ENCODE results near the gene PLOD2.
"Not testable (repeated sequence)": the region's sequence is repeated elsewhere in the genome, so short reads cannot be mapped to it uniquely, and the experiment has no call there.

PLOD2 gene

GRCh38 chr3:146136647-146137046 lies 24.3 kb downstream of the PLOD2 start:
- DNase-seq (ENCODE audit: low read depth) = no peak

GRCh38 chr3:146134348-146135117 lies 26.5 kb downstream of the PLOD2 start:
- no peak for DNase-seq (ENCODE audit: low read depth)

- no peak for DNase-seq (ENCODE audit: low read depth)
These were observed 27.5 kb downstream of the PLOD2 start for GRCh38 chr3:146133441-146133840.

DNA sequence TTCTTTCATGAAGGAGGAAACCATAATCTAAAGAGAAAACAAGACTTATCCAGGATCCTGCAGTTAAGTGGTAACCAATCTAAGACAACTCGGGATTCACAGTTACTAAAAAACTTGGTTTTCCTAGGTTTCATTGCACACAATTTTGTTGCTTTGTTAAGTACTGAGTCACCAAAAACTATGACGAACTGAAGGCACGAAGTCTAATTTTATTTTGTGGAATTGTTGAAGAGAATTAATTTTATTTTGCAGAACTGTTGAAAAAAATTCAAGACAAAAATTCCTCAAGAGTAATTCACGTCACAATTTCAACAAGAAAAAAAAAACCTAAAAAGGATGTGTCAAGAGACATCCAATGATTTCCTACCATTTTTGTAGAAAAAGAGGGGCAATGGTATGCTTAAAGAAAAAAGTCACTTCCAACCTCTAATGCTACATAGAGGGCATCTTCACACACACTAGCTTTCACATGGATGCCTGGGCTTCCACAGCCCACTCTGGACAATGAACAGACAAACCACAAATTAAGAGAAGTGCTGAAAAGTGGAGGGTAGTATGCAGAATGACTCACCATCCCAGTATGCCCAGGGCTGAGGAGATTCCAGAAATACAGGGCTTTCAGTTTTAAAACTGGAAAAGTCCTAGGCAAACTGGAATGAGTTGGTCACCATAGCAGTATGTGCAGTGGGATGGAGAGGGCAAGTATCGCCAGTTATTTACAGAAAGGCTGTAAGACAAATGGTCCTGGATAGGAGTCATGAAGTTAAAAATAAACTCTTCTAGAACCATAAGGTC lies 29.2 kb downstream of the PLOD2 start:
- no peak for DNase-seq (ENCODE audit: low read depth)

DNA sequence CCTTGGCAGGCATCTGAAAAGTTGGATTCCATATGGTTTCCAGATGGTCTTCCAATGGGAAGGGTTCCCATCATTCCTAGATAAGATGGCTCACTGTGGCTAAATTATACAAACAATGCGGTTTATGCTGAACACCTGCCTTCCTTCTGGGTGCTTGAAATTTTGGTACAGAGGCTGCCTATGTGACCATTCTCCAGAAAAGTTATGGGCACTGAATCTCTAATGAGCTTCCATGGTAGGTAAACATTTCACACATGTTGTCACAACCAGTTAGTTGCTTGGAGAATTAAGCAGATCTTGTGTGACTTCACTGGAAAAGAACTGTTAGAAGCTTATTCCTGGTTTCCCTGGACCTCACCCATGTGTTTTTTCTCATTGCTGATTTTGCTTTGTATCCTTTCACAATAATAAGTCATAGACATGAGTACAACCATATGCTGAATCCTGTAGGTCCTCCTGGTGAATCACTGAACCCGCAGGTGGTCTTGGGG lies 30.1 kb downstream of the PLOD2 start:
- DNase-seq (ENCODE audit: low read depth) = no peak

GRCh38 chr3:146129750-146130149 lies 31.2 kb downstream of the PLOD2 start:
- DNase-seq (ENCODE audit: low read depth) = no peak

- DNase-seq (ENCODE audit: low read depth) = no peak
These were observed 32.0 kb downstream of the PLOD2 start for GRCh38 chr3:146128939-146129338.

GRCh38 chr3:146128179-146128578 lies 32.8 kb downstream of the PLOD2 start:
- DNase-seq (ENCODE audit: low read depth) = no peak

DNA sequence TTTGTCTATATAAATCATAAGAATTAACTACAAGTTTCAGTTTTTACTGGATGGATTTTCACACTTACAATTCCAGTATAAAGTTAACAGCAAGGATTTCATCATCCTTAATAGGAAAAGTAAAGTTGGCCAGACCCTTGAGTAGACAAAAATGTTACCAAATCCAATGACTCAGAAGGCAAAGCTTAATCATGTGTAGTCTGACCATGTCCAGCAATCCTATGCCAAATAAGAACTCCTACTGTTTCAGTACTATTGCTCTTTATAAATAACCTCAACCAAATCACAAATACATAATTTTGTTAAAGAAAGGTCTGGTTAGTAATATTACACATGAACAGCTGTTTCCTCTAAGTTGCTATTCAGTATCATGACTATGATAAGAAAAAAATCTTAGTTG lies 35.0 kb downstream of the PLOD2 start:
- DNase-seq (ENCODE audit: low read depth) = no peak

GRCh38 chr3:146124126-146124801 lies 36.7 kb downstream of the PLOD2 start:
- no peak for DNase-seq (ENCODE audit: low read depth)

DNA sequence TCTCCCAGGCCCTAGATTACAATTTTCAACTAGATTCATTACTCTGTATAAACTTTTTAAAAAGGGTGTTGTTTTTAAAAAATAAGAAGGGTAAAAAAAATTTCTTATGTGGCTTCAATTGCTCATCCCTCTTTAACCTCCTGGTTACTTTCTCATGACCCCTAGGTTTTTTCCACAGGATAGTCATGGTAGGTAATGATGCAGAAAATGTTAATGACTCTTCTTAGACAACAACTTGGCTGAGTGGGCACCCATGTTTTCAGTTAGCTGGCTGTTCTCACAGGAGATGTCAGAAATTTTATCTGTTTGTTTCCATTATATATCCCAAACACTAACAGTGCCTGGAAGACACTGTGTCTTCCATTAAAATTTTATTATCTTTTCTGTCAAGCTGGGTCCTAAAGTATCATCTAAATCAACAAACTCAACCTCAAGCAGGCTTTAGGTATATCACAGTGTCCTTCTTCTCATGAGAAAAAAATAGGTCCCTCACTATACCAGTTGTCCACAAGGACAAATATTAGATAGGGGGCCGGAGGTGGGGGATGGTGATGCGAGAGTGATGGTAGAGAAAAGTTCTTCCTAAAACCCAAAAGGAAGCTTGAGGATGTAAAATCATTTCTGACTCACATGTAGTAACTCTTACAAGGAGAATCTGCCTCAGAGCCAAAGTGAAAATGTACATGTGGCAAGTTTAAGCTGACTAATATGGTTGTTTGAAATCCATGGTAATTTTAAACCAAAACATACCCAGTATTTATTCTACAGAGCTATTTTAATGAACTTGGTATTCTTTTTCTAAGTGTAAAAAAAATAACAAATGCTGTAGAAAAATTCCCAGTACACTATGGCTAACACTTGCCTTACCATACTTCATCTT lies 43.3 kb downstream of the PLOD2 start:
- no peak for DNase-seq (ENCODE audit: low read depth)

DNA sequence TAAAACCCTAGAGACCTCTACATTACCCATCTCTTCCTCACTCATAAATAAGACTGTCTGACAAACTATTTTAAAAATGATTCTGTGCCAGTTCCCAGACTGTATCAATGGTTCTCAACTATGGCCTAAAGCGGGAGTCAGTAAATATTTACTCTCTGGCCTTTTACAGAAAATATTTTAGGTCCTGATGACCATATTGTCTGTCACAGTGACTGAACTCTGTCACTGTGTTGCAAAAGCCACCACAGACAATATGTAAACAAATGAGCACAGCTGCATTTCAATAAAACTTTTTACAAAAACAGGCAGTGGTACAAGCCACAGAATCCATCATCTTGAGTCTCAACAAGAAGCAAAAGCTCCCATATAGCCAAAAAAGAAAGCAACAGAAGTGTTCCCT lies 45.4 kb downstream of the PLOD2 start:
- no peak for DNase-seq (ENCODE audit: low read depth)

DNA sequence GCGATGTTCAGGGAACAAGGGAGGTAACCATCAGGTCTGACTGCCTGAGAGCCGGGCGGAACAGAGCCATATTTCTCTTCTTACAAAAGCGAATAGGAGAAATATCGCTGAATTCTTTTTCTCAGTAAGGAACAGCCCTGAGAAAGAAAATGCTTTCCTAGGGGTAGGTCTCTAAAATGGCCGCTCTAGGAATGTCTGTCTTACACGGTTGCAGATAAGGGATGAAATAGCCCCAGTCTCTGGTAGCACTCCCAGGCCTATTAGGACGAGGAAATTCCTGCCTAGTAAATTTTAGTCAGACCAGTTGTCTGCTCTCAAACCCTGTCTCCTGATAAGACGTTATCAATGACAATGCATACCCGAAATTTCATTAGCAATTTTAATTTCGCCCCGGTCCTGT lies 47.2 kb downstream of the PLOD2 start:
- not testable (repeated sequence) for DNase-seq (ENCODE audit: low read depth)

- no peak for DNase-seq (ENCODE audit: low read depth)
These were observed 49.6 kb downstream of the PLOD2 start for GRCh38 chr3:146111337-146111736.

- DNase-seq (ENCODE audit: low read depth) = no peak
These were observed 50.8 kb downstream of the PLOD2 start for GRCh38 chr3:146110161-146110560.

- no peak for DNase-seq (ENCODE audit: low read depth)
These were observed 54.0 kb downstream of the PLOD2 start for GRCh38 chr3:146106986-146107385.

DNA sequence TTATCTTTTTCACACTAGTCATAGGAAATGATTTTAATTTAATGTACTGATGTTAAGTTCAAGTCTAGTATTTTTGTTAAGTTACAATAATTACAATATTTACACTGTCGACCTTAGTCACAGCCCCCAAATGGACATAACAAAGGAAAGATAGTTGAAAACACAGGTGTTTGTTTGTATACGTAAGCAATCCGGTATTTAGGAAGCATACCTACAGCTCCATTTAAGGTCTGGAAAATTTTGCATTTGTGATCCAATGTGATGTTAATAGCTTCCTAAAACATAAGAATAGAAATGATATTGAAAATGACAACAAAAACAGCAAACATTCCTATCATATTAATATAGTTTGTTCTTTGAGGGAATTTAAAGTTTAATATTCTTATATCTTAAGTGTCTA lies 56.9 kb downstream of the PLOD2 start:
- no peak for DNase-seq (ENCODE audit: low read depth)

- no peak for DNase-seq (ENCODE audit: low read depth)
These were observed 58.1 kb downstream of the PLOD2 start for GRCh38 chr3:146102885-146103284.

DNA sequence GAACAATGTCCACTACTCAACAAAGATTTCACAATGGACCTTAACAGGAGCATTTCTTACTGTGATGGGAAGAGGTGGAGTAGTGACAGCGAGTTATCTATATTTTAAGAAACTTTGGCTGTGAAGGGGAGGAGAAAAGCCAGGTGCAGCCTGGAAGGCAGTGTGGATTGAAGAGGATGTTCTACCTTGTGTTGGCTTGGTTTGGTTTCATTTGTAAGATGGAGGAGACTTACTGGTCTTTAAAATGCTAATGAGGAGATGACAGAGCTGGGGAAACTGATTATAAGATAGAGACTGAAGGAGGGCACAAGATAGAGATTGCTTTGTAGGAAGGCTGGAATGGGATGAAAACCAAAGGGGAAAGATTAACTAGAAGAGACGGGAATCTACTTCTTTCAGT lies 59.4 kb downstream of the PLOD2 start:
- no peak for DNase-seq (ENCODE audit: low read depth)

DNA sequence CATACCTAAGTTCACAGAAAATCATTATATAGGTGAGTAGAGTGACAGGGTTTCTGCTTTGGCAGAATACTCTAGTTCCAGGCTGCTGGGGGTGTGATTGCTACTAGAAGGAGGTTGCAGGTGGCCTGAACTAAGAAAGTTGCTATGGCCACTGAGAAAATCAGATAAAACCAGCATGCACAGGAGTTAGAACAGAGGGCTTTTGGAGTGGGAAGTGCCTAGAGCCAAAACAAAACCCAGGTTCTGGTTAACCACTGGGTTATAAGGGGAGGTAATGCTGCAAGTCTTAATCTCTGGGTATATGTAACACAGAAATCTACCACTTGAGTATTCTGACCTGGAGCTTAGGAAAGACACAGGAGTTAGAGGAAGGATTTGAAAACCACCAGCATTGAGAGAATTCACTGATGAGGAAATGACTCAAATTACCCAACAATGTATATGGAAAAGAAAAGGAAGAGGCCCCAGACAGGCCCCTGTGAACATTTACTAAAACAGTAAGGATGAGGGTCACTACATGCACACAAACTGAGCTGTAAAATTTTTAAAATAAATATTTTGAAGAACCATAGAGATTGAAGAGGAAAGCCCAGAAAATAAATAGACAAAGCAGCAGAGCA lies 60.0 kb downstream of the PLOD2 start:
- DNase-seq (ENCODE audit: low read depth) = no peak

DNA sequence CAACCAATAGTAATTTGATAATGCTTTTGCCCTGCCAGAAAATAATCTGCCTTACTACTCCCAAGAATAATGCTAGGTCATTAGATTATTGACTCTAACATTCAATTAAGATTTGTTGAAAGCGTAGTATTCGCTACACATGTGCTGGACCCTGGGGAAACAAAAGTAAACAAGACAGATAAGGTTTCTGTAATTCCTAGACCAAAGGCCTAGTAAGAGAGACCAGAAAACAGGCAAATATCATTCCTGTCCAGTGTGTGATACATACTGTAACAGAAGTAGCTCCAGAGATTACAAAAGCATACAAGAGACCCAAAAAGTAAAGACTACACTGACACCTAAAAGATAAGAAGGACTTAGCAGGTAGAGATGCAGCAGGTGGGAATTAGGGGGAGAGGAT lies 60.8 kb downstream of the PLOD2 start:
- DNase-seq (ENCODE audit: low read depth) = no peak
